Esophagus squamous epithelium (tissue), 4 donors: Measurements from ENCODE around the gene GNG2.

Experiments
- CTCF ChIP-seq, 6 experiments: fragments of 450-650 bp in 4 of 6; fragments of 200-600 bp in 2 of 6; sonication (generic) in 2 of 6; IDR thresholded peaks; one replicate each; pipeline ENCODE4 v1.5.1; 2016 to 2019; ENCODE audit warnings: antibody characterized with exemption in 6 of 6, mild to moderate bottlenecking in 4 of 6, moderate library complexity in 4 of 6
- POLR2A ChIP-seq, 4 donors: fragments of 450-650 bp; IDR thresholded peaks; one replicate each; pipeline ENCODE4 v1.6.1; 2017; ENCODE audit warnings: antibody characterized with exemption in 4 of 4, mild to moderate bottlenecking in 4 of 4, moderate library complexity in 3 of 4

GRCh38 chr14:51912112-51912786 is 51.8 kb downstream of the GNG2 start:
- TF ChIP-seq CTCF (IDR thresholded peaks at IDR 0.05) (no peak), POLR2A (IDR thresholded peaks at IDR 0.05) (no peak)
